ENCODE results near the gene HIVEP3. TPM values are rescaled to one million over a fixed set of nuclear protein-coding genes. Genes with fewer than 3 reads are reported as not detected.

Gene HIVEP3
- total and polyA plus RNA-seq, 4 donors: 3.0 to 9.4 (median 7.8) TPM

DNA sequence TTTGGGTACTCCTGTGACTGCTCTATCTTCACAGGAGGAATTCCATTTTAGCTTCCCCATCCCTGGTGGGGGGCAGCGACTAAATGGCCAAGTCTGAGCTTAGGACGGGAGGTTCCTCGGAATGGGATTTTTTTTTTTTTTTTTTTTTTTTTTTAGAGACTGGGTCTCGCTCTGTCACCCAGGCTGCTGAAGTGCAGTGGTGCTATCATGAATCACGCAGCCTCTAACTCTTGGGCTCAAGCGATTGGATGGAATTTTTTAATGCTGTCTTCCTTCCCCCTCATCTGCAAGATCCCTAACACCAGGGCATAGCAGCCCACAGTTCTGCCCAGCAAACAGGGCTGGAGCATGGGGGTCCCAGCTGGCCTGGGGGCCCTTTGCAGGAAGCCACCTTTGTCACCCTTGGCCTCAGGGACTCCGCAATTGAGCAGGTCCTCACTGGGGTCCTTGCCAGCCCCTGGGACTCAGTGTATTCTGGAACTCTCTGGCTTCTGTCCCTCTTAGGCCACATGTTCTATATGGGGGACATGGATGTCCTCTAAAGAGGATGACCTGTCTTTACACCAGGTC lies 421.2 kb downstream of the HIVEP3 start:
- H3K4me3 ChIP-seq (ENCODE audit: low read depth, low read length): no peak overlapping the region
- no peaks in the 10 kb centered on the region for H3K9me3 ChIP-seq (ENCODE audit: control insufficient read depth, insufficient read depth, low read length)
- DNase-seq (ENCODE audit: low read depth in 4 of 6, low spot score in 6 of 6): no peak
- peaks cover 9% of the 10 kb centered on the region for H3K27me3 ChIP-seq (ENCODE audit: control insufficient read depth, insufficient read depth, low read length)
- H3K27ac ChIP-seq (ENCODE audit: low read depth, low read length): no peak overlapping the region
- WGBS (ENCODE audit: insufficient coverage): 89% methylated on average over 1 of the region's 7 CpGs
- peaks cover 23% of the 10 kb centered on the region for H3K4me1 ChIP-seq (ENCODE audit: control insufficient read depth, insufficient read depth, low read length)
- H3K36me3 ChIP-seq (ENCODE audit: control insufficient read depth, insufficient read depth, low read length): no peaks in the 10 kb centered on the region

DNA sequence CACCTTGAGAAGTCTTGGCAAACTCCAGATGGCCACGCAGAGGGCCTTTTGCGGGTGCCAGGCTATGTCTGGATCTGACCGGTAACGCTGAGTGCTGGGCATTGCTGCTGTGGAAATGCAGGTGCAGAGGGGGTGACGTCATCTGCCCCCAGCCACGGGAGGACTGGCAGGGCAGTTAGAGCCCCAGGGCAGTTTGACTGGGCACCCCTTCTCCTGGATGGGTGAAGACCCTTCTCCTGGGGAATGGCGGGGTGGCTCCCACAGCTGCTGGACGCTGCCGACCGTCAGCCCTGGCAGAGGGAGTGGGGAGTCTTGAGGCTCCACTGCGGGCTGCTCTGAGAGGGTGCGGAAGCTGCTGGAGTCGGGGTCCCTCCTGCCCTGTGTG lies 421.7 kb downstream of the HIVEP3 start:
- Histone ChIP-seq H3K27me3 (ENCODE audit: control insufficient read depth, insufficient read depth, low read length) (peaks cover 9% of the 10 kb centered on the region), H3K9me3 (ENCODE audit: control insufficient read depth, insufficient read depth, low read length) (no peaks in the 10 kb centered on the region), H3K4me1 (ENCODE audit: control insufficient read depth, insufficient read depth, low read length) (peaks cover 21% of the 10 kb centered on the region), H3K4me3 (ENCODE audit: low read depth, low read length) (no peak overlapping the region), H3K27ac (ENCODE audit: low read depth, low read length) (no peak overlapping the region), H3K36me3 (ENCODE audit: control insufficient read depth, insufficient read depth, low read length) (no peaks in the 10 kb centered on the region)
- WGBS (ENCODE audit: insufficient coverage): 80% methylated on average over 10 of the region's 13 CpGs
- no peak for DNase-seq (ENCODE audit: low read depth in 4 of 6, low spot score in 6 of 6)

DNA sequence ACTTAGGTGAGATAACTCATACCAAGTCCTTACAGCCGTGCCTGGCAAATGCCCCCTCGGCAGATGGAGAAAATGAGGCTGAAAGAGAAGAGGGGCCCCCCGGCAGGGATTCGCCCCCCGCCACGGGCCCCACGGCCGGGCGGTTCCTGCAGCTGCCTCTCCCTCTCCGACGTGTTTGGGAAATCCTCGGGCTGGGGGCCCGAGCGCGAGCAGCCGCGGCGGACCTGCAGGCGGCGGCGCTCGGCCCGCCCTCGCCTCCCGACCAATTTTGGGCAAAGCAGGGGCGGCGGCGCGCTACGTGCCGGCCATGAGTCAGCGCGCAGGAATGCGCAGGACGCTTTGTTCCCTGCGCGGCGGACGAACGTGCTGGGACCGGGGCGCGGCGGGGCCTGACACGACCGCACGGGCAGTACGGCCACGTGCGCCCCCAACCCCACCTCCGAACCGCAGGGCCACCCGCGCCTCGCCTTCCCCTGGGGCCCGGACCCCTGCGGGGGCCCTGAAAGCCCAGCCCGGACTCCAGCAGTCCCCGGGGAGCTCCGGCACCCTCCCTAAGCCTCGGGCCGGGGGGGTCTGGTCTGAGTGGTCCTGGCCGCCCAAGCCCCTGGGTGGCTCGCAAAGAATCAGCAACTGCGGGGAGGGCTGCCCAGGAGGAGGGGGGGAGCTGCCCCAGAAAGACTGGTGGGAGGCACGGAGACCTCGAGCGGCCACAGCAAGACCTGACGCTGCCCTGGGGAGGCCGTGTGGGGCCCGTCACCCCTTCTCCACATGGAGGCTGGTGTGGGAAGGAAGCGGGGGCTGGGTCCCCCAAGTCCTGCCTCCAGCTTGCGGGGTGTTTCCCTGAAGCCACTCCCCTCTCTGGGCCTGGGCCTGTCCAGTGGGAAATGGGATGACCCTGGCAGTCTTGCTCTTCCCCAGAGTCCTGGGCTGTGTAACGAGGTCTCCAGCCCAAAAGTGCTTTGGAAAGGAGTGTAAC lies 422.4 kb downstream of the HIVEP3 start:
- H3K27ac ChIP-seq (ENCODE audit: low read depth, low read length): no peak overlapping the region
- H3K27me3 ChIP-seq (ENCODE audit: control insufficient read depth, insufficient read depth, low read length): peaks cover 9% of the 10 kb centered on the region
- H3K4me1 ChIP-seq (ENCODE audit: control insufficient read depth, insufficient read depth, low read length): peaks cover 21% of the 10 kb centered on the region
- no peaks in the 10 kb centered on the region for H3K36me3 ChIP-seq (ENCODE audit: control insufficient read depth, insufficient read depth, low read length)
- WGBS (ENCODE audit: insufficient coverage): 8% methylated on average over 73 of the region's 74 CpGs
- peak in 2 of 6 donors; percentile 69 to 85 for DNase-seq (ENCODE audit: low read depth in 4 of 6, low spot score in 6 of 6)
- no peaks in the 10 kb centered on the region for H3K9me3 ChIP-seq (ENCODE audit: control insufficient read depth, insufficient read depth, low read length)
- H3K4me3 ChIP-seq (ENCODE audit: low read depth, low read length): peak overlapping the region; percentile 24

DNA sequence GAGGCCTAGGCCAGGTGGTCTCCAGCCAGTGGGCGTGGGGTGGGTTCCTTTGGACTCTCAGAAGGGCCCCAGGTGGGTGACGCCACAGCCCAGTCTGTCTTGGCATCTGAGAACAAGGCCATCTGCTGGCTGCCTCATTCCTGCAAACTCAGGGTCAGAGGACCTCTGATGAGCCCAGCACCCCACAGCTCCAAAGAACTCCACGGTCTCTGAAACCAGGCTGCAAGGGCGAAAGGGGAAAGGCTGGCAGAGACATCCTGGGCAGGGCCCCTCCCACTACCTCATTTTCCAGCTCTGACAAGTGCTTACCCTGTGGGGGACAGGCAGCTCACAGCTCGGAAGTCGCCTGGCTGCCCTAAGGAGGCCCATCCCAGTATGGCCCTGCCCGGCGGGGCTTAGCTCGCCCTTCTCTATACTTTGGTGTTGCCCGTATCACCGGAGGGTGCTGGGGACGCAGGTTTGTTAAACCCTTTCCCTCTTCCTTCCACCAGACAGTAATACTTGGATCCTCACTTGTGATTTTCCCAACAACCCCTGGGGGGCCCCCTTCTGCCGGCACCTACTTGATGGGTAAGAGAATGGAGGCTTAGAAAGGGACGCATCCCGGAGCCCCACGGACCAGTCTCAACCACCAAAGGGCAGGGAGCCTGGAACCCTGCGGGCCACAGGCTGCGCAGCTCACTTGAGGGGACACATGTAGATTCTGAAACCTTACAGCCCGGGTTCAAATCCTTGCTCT lies 423.3 kb downstream of the HIVEP3 start:
- peak in 1 of 6 donors; percentile 34 for DNase-seq (ENCODE audit: low read depth in 4 of 6, low spot score in 6 of 6)
- Histone ChIP-seq H3K4me3 (ENCODE audit: low read depth, low read length) (no peak overlapping the region), H3K9me3 (ENCODE audit: control insufficient read depth, insufficient read depth, low read length) (no peaks in the 10 kb centered on the region), H3K27ac (ENCODE audit: low read depth, low read length) (peak overlapping the region; percentile 25), H3K27me3 (ENCODE audit: control insufficient read depth, insufficient read depth, low read length) (peaks cover 9% of the 10 kb centered on the region), H3K36me3 (ENCODE audit: control insufficient read depth, insufficient read depth, low read length) (no peaks in the 10 kb centered on the region), H3K4me1 (ENCODE audit: control insufficient read depth, insufficient read depth, low read length) (peaks cover 21% of the 10 kb centered on the region)
- 66% methylated on average over 17 of the region's 19 CpGs for WGBS (ENCODE audit: insufficient coverage)

DNA sequence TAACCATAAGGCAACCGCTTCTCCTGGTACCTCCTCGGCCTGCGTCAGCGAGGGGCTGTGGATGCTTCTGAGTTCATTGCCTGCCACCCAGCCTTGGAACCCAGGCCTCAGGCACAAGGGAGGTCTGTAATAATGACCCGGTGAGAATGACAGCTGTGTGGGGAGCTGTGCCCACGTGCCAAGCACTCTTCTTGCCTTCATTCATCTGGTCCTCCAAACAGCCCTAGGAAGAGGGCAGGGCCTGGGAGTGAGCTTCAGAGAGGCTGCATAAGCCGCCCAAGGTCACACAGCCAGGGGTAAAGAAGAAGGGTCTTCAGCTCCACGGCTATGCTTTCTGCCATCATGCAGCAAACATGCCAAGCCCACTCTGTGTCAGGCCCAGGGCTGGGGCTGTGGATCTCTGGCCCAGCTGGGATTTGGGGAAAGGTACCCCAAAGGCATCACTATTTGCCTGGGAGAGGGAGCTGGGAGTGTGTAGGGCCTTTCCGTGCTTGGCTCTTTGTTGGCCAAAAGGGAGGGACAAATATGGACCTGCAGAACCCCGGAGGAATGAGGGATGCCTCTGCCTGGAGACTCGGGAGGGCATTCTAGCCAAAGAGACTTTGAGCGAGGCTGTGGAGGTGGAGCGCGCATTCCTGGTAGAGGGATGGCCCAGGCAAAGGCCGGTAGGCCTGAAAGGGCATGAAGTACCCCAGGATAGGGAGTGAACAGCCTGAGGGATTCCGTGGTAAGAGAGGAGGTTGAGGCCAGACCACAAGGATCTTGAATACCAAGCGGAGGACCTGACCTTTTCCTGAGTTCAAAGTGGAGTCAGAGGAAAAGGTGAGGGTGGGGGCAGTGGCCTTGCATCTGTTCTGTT lies 424.1 kb downstream of the HIVEP3 start:
- 81% methylated on average over 16 of the region's 17 CpGs for WGBS (ENCODE audit: insufficient coverage)
- peaks cover 9% of the 10 kb centered on the region for H3K27me3 ChIP-seq (ENCODE audit: control insufficient read depth, insufficient read depth, low read length)
- DNase-seq (ENCODE audit: low read depth in 4 of 6, low spot score in 6 of 6): no peak
- peaks cover 21% of the 10 kb centered on the region for H3K4me1 ChIP-seq (ENCODE audit: control insufficient read depth, insufficient read depth, low read length)
- H3K9me3 ChIP-seq (ENCODE audit: control insufficient read depth, insufficient read depth, low read length): no peaks in the 10 kb centered on the region
- no peak overlapping the region for H3K27ac ChIP-seq (ENCODE audit: low read depth, low read length)
- H3K4me3 ChIP-seq (ENCODE audit: low read depth, low read length): no peak overlapping the region
- H3K36me3 ChIP-seq (ENCODE audit: control insufficient read depth, insufficient read depth, low read length): no peaks in the 10 kb centered on the region

DNA sequence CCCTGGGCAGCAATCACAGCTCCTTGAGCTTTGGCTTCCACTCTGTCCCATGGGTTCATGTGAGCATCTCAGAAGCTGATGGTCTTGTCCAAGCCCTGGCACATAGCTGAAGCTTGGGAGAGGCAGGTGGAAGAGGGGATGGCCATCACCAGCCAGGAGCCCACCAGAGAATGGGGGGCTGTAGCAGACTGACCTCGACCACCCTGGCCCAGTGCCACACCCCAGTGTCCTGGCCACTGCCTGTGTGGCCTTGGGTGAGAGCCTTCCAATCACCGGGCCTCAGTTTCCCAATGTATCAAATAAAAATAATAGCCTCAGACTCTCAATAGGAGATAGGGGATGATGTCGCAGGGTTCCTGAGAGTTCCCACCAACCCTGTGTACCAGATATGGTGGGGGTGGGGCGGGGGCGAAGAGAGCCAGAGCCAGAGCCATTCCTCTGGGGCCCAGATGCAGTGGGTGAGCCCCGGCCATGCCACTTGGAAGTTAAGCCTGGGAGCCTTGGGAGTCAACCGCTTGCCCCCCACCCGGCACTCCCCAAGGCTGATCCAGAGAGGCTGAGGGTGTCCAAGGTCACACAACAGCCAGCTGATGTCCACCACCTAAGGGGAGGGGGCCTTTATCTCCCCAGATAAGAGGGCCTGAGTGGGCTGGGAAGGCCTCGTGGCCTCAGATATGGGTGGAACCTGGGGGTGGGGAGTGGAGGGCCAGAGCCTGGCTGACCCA lies 424.9 kb downstream of the HIVEP3 start:
- H3K36me3 ChIP-seq (ENCODE audit: control insufficient read depth, insufficient read depth, low read length): no peaks in the 10 kb centered on the region
- H3K4me1 ChIP-seq (ENCODE audit: control insufficient read depth, insufficient read depth, low read length): peaks cover 20% of the 10 kb centered on the region
- H3K27ac ChIP-seq (ENCODE audit: low read depth, low read length): no peak overlapping the region
- DNase-seq (ENCODE audit: low read depth in 4 of 6, low spot score in 6 of 6): no peak
- WGBS (ENCODE audit: insufficient coverage): 96% methylated on average over 6 of the region's 9 CpGs
- peaks cover 9% of the 10 kb centered on the region for H3K27me3 ChIP-seq (ENCODE audit: control insufficient read depth, insufficient read depth, low read length)
- H3K9me3 ChIP-seq (ENCODE audit: control insufficient read depth, insufficient read depth, low read length): no peaks in the 10 kb centered on the region
- no peak overlapping the region for H3K4me3 ChIP-seq (ENCODE audit: low read depth, low read length)

DNA sequence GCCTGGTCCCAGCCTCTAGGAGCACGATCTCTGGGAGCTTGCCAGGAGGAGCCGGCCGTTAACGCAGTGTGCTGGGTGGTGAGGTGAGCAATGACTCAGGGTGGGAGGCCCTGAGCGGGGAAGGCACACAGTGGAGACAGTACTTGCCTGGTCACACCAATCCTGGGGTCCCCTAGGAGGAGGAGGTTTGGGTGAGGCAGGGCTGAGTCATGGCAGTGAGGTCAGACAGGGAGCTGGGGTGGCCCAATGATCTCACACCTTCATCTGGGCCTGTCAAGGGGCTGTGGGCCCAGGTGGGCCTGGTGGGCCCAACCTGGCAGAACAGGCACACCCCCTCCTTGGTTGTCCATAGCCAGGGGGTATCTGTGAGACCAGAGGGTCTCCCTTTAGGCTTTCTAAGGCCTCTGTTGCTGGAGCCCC lies 425.6 kb downstream of the HIVEP3 start:
- WGBS (ENCODE audit: insufficient coverage): 100% methylated on average over 1 of the region's 5 CpGs
- H3K9me3 ChIP-seq (ENCODE audit: control insufficient read depth, insufficient read depth, low read length): no peaks in the 10 kb centered on the region
- H3K36me3 ChIP-seq (ENCODE audit: control insufficient read depth, insufficient read depth, low read length): no peaks in the 10 kb centered on the region
- DNase-seq (ENCODE audit: low read depth in 4 of 6, low spot score in 6 of 6): no peak
- peaks cover 24% of the 10 kb centered on the region for H3K4me1 ChIP-seq (ENCODE audit: control insufficient read depth, insufficient read depth, low read length)
- H3K4me3 ChIP-seq (ENCODE audit: low read depth, low read length): no peak overlapping the region
- H3K27me3 ChIP-seq (ENCODE audit: control insufficient read depth, insufficient read depth, low read length): peaks cover 9% of the 10 kb centered on the region
- no peak overlapping the region for H3K27ac ChIP-seq (ENCODE audit: low read depth, low read length)

DNA sequence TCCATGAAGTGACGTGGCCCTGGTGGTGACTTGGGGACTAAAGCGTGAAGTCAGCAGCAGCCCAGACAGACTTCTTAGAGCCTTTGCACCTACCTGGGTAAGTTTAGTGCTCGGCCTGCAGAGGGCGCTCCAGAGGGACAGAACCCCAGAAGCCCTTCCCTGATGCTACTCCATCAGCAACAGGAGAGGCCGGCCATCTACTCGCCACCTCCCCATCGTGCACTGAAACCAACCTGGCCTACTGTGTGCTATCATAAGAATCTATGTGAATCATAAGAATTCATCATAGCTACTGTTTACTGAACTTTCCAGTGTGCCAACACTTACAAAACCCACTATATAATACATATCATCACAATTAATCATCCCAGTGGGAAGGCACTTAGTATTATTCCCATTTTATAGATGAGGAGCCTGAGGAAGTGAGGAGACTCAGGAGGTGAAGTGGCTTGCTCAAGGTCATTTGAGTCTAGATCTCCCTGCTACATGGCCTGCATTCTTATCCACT lies 426.3 kb downstream of the HIVEP3 start:
- H3K27ac ChIP-seq (ENCODE audit: low read depth, low read length): no peak overlapping the region
- no peaks in the 10 kb centered on the region for H3K36me3 ChIP-seq (ENCODE audit: control insufficient read depth, insufficient read depth, low read length)
- peaks cover 31% of the 10 kb centered on the region for H3K4me1 ChIP-seq (ENCODE audit: control insufficient read depth, insufficient read depth, low read length)
- DNase-seq (ENCODE audit: low read depth in 4 of 6, low spot score in 6 of 6): no peak
- 67% methylated on average over 7 of the region's 7 CpGs for WGBS (ENCODE audit: insufficient coverage)
- no peaks in the 10 kb centered on the region for H3K9me3 ChIP-seq (ENCODE audit: control insufficient read depth, insufficient read depth, low read length)
- H3K27me3 ChIP-seq (ENCODE audit: control insufficient read depth, insufficient read depth, low read length): peaks cover 9% of the 10 kb centered on the region
- no peak overlapping the region for H3K4me3 ChIP-seq (ENCODE audit: low read depth, low read length)
